ENCODE results near the gene NECTIN1. TPM values are rescaled to one million over a fixed set of nuclear protein-coding genes. Genes with fewer than 3 reads are reported as not detected.

The NECTIN1 gene
- total RNA-seq, 1 experiment from 2014 or later: 23.8 TPM

GRCh38 chr11:119612814-119613213 lies 116.2 kb downstream of the NECTIN1 start:
- POLR2A ChIA-PET: no interaction called here
- Histone ChIP-seq H3K9me2 (ENCODE audit: insufficient read depth) (no peaks in the 10 kb centered on the region), H3K4me1 (ENCODE audit: control insufficient read depth in 1 of 2, insufficient read depth in 2 of 2, low read length in 2 of 2) (peaks cover 8 to 17% of the 10 kb centered on the region in 2 experiments), H3K27me3 (ENCODE audit: insufficient read depth, low read length) (0 out of 2 replicates have a peak, but pooled peaks cover 8% of the 10 kb centered on the region), H3K4me3 (replicated peaks in 1 of 2; ENCODE audit: low read depth in 1 of 2, low read length in 2 of 2) (no peak overlapping the region), H3K27ac (ENCODE audit: low read depth, low read length) (no peak overlapping the region), H3K9me3 (ENCODE audit: control insufficient read depth in 1 of 2, insufficient read depth in 1 of 2, low read depth in 1 of 2, low read length in 2 of 2) (no peaks in the 10 kb centered on the region), H3K36me3 (ENCODE audit: control insufficient read depth in 1 of 2, insufficient read depth in 2 of 2, low read length in 2 of 2) (no peaks in the 10 kb centered on the region), H3K4me2 (ENCODE audit: low read length) (no peak overlapping the region), H2AFZ (ENCODE audit: low read depth, low read length, poor library complexity, severe bottlenecking) (no peak overlapping the region), H4K20me1 (ENCODE audit: insufficient read depth) (no peaks in the 10 kb centered on the region), H3K79me2 (ENCODE audit: insufficient read depth, low read length) (no peaks in the 10 kb centered on the region), H3K9ac (ENCODE audit: low read length) (no peak overlapping the region)
- CTCF ChIA-PET: no interaction called here
- no peak for DNase-seq (ENCODE audit: low read depth, low spot score)
- no peak for ATAC-seq
- intact Hi-C loops (cut with micrococcal nuclease): no loop called here
- BruUV-seq (replicated peaks): no TSS peak
- RAD21 ChIA-PET (ENCODE audit: low non-redundant PET in 1 of 2, low total read pairs in 2 of 2, uncharacterized antibody in 2 of 2, unreplicated experiment in 2 of 2): no interaction called here
- no peak for TF ChIP-seq MAX (IDR thresholded peaks at IDR 0.05)

GRCh38 chr11:119610836-119611426 lies 118.1 kb downstream of the NECTIN1 start:
- Histone ChIP-seq H3K79me2 (ENCODE audit: insufficient read depth, low read length) (no peaks in the 10 kb centered on the region), H4K20me1 (ENCODE audit: insufficient read depth) (no peaks in the 10 kb centered on the region), H3K4me2 (ENCODE audit: low read length) (no peak overlapping the region), H3K36me3 (ENCODE audit: control insufficient read depth in 1 of 2, insufficient read depth in 2 of 2, low read length in 2 of 2) (no peaks in the 10 kb centered on the region), H3K9me2 (ENCODE audit: insufficient read depth) (no peaks in the 10 kb centered on the region), H3K27me3 (ENCODE audit: insufficient read depth, low read length) (peaks cover 23% of the 10 kb centered on the region; the same call in 1 of the 2 replicates), H3K27ac (ENCODE audit: low read depth, low read length) (no peak overlapping the region), H3K4me1 (ENCODE audit: control insufficient read depth in 1 of 2, insufficient read depth in 2 of 2, low read length in 2 of 2) (peaks cover 7 to 12% of the 10 kb centered on the region in 2 experiments), H3K9me3 (ENCODE audit: control insufficient read depth in 1 of 2, insufficient read depth in 1 of 2, low read depth in 1 of 2, low read length in 2 of 2) (no peaks in the 10 kb centered on the region), H3K9ac (ENCODE audit: low read length) (no peak overlapping the region), H2AFZ (ENCODE audit: low read depth, low read length, poor library complexity, severe bottlenecking) (no peak overlapping the region), H3K4me3 (replicated peaks in 1 of 2; ENCODE audit: low read depth in 1 of 2, low read length in 2 of 2) (no peak overlapping the region)
- CTCF ChIA-PET: no interaction called here
- intact Hi-C loops (cut with micrococcal nuclease): no loop called here
- POLR2A ChIA-PET: no interaction called here
- RAD21 ChIA-PET (ENCODE audit: low non-redundant PET in 1 of 2, low total read pairs in 2 of 2, uncharacterized antibody in 2 of 2, unreplicated experiment in 2 of 2): no interaction called here
- no TSS peak for BruUV-seq (replicated peaks)
- ATAC-seq (no peak), DNase-seq (ENCODE audit: low read depth, low spot score) (no peak)
- no peak for TF ChIP-seq EZH2phosphoT487 (IDR thresholded peaks at IDR 0.05; ENCODE audit: borderline replicate concordance)

Measured in HCT116 (cell line).